Measurements from ENCODE around the gene HOMER3. TPM values are rescaled to one million over a fixed set of nuclear protein-coding genes. Genes with fewer than 3 reads are reported as not detected.

Gene HOMER3
- total and polyA plus RNA-seq, 9 of the 15 experiments (the other 6 are each of a cell fraction or from before 2014, with no cell fraction given): 1.3 to 5.1 (median 3.7) TPM; not detected in 2

GRCh38 chr19:18886972-18887371, 54.0 kb downstream of the HOMER3 start (continued):
- TF ChIP-seq ZBTB26 (CRISPR knock-in tag; IDR thresholded peaks at IDR 0.05): no peak
- no peak for TF ChIP-seq DACH1 (IDR thresholded peaks at IDR 0.05; ENCODE audit: partially characterized antibody)
- TF ChIP-seq PHF20 (IDR thresholded peaks at IDR 0.05; ENCODE audit: partially characterized antibody): peak; percentile 29
- 0 out of 2 replicates have a peak, but pooled peaks have one; percentile 66 for TF ChIP-seq HDAC2 (IDR thresholded peaks at IDR 0.05)
- no peak for TF ChIP-seq MEF2D (tag; conservative IDR thresholded peaks at IDR 0.05; ENCODE audit: low read depth)
- no peak for TF ChIP-seq ZNF232 (CRISPR knock-in tag; IDR thresholded peaks at IDR 0.05)
- TF ChIP-seq POLR2G (IDR thresholded peaks at IDR 0.05; ENCODE audit: low read depth, low read length): no peak
- TF ChIP-seq, protein P1, sequence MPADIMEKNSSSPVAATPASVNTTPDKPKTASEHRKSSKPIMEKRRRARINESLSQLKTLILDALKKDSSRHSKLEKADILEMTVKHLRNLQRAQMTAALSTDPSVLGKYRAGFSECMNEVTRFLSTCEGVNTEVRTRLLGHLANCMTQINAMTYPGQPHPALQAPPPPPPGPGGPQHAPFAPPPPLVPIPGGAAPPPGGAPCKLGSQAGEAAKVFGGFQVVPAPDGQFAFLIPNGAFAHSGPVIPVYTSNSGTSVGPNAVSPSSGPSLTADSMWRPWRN (IDR thresholded peaks at IDR 0.05; ENCODE audit: low read depth): no peak
- TF ChIP-seq DDX20 (tag; IDR thresholded peaks at IDR 0.05; ENCODE audit: low read depth): no peak
- no peak for TF ChIP-seq LCOR (CRISPR knock-in tag; IDR thresholded peaks at IDR 0.05)
- no peak for TF ChIP-seq FOXM1 (IDR thresholded peaks at IDR 0.05; ENCODE audit: low read depth)
- no peak for TF ChIP-seq FOXM1 (CRISPR knock-in tag; IDR thresholded peaks at IDR 0.05; ENCODE audit: low read depth)
- TF ChIP-seq COPS2 (conservative IDR thresholded peaks at IDR 0.05): no peak
- no peak for TF ChIP-seq ZBTB7A (IDR thresholded peaks at IDR 0.05; ENCODE audit: borderline replicate concordance, control insufficient read depth, low read depth, low read length)
- TF ChIP-seq TAF9B (IDR thresholded peaks at IDR 0.05; ENCODE audit: partially characterized antibody): no peak
- TF ChIP-seq MNT (conservative IDR thresholded peaks at IDR 0.05): no peak
- TF ChIP-seq, protein P2, sequence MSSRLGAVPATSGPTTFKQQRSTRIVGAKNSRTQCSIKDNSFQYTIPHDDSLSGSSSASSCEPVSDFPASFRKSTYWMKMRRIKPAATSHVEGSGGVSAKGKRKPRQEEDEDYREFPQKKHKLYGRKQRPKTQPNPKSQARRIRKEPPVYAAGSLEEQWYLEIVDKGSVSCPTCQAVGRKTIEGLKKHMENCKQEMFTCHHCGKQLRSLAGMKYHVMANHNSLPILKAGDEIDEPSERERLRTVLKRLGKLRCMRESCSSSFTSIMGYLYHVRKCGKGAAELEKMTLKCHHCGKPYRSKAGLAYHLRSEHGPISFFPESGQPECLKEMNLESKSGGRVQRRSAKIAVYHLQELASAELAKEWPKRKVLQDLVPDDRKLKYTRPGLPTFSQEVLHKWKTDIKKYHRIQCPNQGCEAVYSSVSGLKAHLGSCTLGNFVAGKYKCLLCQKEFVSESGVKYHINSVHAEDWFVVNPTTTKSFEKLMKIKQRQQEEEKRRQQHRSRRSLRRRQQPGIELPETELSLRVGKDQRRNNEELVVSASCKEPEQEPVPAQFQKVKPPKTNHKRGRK (tag; IDR thresholded peaks at IDR 0.05): no peak
- TF ChIP-seq AFF1 (IDR thresholded peaks at IDR 0.05; ENCODE audit: low read depth in 1 of 2, partially characterized antibody in 2 of 2): no peak
- no peak for TF ChIP-seq CHD2 (IDR thresholded peaks at IDR 0.05; ENCODE audit: low read depth, low read length)
- TF ChIP-seq CREB1 (IDR thresholded peaks at IDR 0.05): no peak
- no peak for TF ChIP-seq CREB1 (CRISPR knock-in tag; IDR thresholded peaks at IDR 0.05)
